Loucy (cell line): ENCODE results near the gene GASK1A.

Experiments
- CTCF ChIP-seq: fragments of 200-600 bp; sonication (generic); conservative IDR thresholded peaks from 2 replicates; pipeline ENCODE4 v1.5.1; 2014; ENCODE audit warnings: mild to moderate bottlenecking, antibody characterized with exemption, low read length
- EZH2phosphoT487 ChIP-seq: fragments of 200-600 bp; IDR thresholded peaks from 2 replicates; pipeline ENCODE4 v1.6.1; 2018; ENCODE audit warnings: antibody characterized with exemption, mild to moderate bottlenecking, moderate library complexity, borderline replicate concordance

GRCh38 chr3:43011638-43012037 is 32.5 kb downstream of the GASK1A start:
- TF ChIP-seq CTCF: no peak
- no peak for TF ChIP-seq EZH2phosphoT487
